ENCODE data around the gene MYH6.

GRCh38 chr14:23358553-23359166 is 49.4 kb downstream of the MYH6 start:
- TF ChIP-seq CTCF (IDR thresholded peaks at IDR 0.05; ENCODE audit: low read length) (no peak), EZH2 (IDR thresholded peaks at IDR 0.05; ENCODE audit: borderline replicate concordance, low read length) (no peak)
